GM18867 (cell line): ENCODE measurements around the gene PEAR1.
"Not testable (repeated sequence)": the region's sequence is repeated elsewhere in the genome, so short reads cannot be mapped to it uniquely, and the experiment has no call there.

Source experiments
- ATAC-seq: cut with Tn5 transposase; IDR thresholded peaks from one replicate; pipeline ENCODE4 v1.9.1; 2021; ENCODE audit warnings: mild to moderate bottlenecking, moderate library complexity; ENCODE audit not compliant: unreplicated experiment

Gene PEAR1

GRCh38 chr1:156914440-156914856, 20.9 kb downstream of the PEAR1 start:
- no peak for ATAC-seq

- ATAC-seq = no peak
Measured at GRCh38 chr1:156920233-156921052, 26.9 kb downstream of the PEAR1 start, which contains the start of gene LRRC71. LRRC71 (plus strand) TSS chr1:156920632; CDS start chr1:156920804, 172 bp downstream.

- no peak for ATAC-seq
Measured at GRCh38 chr1:156921053-156921529, 27.6 kb downstream of the PEAR1 start.

- ATAC-seq = no peak
Measured at GRCh38 chr1:156922986-156923669, 29.6 kb downstream of the PEAR1 start.

GRCh38 chr1:156923670-156924477, 30.4 kb downstream of the PEAR1 start:
- ATAC-seq = no peak

GRCh38 chr1:156924478-156925153, 31.1 kb downstream of the PEAR1 start:
- ATAC-seq = no peak

- no peak for ATAC-seq
Measured at GRCh38 chr1:156925154-156926010, 31.9 kb downstream of the PEAR1 start.

GRCh38 chr1:156926175-156926574, 32.7 kb downstream of the PEAR1 start:
- no peak for ATAC-seq

GRCh38 chr1:156926695-156927094, 33.2 kb downstream of the PEAR1 start:
- ATAC-seq = not testable (repeated sequence)

GRCh38 chr1:156927215-156928042, 33.9 kb downstream of the PEAR1 start:
- ATAC-seq = no peak

GRCh38 chr1:156928043-156928602, 34.6 kb downstream of the PEAR1 start:
- ATAC-seq = no peak

GRCh38 chr1:156929596-156930238, 36.2 kb downstream of the PEAR1 start:
- no peak for ATAC-seq

- ATAC-seq = no peak
Measured at GRCh38 chr1:156930483-156930882, 37.0 kb downstream of the PEAR1 start.

- no peak for ATAC-seq
Measured at GRCh38 chr1:156931211-156931952, 37.9 kb downstream of the PEAR1 start.

GRCh38 chr1:156931974-156932710, 38.6 kb downstream of the PEAR1 start:
- no peak for ATAC-seq

GRCh38 chr1:156933136-156933535, 39.6 kb downstream of the PEAR1 start:
- ATAC-seq = no peak
